HG03439 (cell line): Measurements from ENCODE around the gene SRPK2.

ENCODE experiments used
- ATAC-seq: cut with Tn5 transposase; IDR thresholded peaks from one replicate; pipeline ENCODE4 v1.9.1; 2021; ENCODE audit warnings: mild to moderate bottlenecking, moderate library complexity; ENCODE audit not compliant: unreplicated experiment

The SRPK2 gene

DNA sequence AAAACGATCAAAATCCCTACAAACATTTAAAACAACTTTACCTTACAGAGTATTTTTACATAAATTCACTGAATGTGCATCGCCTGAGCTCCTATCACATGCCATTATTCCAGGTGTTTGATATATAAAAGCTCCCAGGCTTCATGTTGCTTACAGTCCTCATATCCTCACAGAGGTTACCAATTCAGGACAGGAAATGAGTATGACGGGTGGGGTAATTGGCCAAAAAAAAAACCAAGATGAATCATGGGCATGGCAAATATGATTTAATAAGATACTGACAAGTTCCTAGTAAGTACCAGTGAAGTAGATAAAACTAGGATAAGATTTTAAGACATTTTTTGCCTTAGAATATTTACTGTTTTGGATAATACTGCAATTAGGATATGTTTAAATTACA, 238.9 kb downstream of the SRPK2 start:
- ATAC-seq, result no peak

DNA sequence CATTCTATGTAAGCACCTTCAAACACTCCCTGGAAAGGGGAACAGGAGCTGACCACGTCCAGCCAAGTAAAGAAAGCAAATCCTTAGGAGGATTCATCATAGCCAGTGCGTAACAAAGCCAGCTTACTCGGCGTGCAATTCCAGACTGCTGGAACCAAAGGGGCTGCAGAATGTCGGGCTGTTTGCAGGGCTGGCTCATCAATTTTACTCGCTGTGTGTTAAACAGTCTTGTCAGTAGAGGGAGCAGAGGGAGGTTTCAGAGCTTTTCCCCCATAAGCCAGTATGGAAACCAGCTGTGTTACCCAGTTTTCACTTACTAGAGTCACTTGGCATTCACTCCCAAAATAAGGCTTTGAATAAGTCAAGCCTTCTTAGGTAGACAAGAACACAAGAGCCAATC, 247.7 kb downstream of the SRPK2 start:
- no peak for ATAC-seq

DNA sequence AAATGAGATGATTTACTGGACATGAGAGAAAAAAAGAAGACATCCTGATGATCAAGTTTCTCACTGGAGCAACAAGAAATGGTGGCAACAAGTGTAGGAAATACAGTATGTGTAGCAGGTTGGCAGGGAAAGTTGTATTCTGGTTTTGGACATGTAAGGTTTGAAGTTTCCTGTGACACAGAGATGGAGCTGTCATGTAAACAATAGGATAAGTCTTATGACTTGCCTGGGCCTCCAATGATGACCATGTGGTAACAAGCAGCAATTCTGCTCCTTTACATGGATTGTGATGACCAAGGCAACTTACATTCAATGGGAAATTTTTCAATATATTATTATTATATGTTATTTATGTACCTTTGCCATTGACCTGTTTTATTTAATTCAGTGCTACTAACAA, 249.3 kb downstream of the SRPK2 start:
- no peak for ATAC-seq

DNA sequence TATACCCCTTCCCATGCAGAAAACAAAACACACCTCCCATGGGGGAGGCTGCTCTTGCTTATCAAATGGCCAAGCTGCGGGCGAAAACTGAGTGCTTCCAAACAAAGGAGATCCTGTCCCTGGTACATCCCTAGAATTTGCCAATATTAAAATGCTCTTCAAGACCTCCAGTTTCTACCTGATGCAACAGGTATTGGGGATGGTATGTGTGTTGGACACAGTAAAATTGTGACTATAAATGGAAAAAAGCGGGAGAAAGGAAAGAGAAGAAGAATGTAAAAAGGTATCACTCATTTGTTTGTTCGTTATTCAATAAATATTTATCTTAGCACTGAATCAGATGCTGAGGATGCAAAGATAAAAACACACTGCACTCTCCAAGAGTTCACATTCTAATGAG, 250.8 kb downstream of the SRPK2 start:
- ATAC-seq, result no peak

DNA sequence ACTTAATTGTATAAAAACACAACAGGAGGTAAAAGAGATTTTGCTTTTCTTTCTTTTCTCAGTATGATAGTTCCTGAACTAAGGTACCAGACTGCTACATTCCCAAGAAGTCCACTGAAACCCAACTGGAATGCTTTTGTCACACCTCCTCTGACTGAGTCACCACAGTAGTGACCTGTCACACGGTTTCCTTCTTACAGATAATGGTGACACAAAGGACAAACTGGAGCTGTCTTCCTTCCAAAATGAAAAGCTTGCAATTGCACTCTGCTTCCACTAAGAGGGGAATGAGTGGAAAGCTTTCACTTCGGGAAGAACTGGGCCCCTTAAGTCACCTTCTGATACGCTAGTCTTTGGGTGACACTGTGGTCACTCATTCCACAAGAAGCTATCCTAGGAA, 252.5 kb downstream of the SRPK2 start:
- ATAC-seq, result no peak

DNA sequence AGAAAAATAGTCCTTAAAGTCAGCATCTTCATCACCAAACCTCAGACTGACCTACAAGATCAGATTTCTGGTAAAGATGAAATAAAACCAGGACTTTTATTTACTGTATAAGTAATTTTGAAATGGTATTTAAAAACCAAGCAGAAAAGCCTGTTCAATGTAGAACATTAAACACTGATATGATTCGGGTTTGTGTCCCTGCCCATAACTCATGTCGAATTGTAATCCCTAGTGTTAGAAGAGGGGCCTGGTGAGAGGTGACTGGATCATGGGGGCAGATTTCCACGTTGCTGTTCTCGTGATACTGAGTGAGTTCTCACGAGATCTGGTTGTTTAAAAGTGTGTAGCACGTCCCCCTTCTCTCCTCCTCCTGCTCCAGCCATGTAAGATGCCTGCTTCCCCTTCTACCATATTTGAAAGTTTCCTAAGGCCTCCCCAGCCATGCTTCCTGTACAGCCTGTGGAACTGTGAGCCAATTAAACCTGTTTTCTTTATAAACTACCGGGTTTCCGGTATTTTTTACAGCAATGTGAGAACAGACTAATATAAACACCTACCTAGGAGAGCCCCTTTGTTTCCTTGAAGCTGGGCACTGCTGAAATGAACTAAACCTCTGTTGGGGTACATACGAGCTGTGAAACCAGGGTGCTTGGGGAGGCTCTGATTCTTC, 254.6 kb downstream of the SRPK2 start:
- ATAC-seq, result no peak

DNA sequence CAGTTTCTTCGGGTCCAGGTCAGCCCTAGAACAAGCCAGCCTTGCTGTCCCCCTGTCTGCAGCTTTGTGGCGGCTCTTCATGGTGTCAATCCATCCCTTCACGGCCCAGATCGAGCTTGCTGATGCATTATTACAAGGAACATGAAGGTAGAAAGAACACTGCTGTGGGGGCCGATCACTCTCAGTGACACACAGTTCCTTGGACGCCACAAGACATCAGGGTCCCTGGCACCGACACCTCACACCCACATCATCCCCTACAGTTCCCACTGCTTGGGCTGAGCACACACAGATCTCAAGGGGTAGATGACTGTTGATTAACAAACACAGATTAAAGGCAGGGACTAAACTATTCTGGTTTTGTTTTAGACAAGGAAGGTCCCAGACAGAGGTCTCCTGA, 255.4 kb downstream of the SRPK2 start:
- no peak for ATAC-seq

DNA sequence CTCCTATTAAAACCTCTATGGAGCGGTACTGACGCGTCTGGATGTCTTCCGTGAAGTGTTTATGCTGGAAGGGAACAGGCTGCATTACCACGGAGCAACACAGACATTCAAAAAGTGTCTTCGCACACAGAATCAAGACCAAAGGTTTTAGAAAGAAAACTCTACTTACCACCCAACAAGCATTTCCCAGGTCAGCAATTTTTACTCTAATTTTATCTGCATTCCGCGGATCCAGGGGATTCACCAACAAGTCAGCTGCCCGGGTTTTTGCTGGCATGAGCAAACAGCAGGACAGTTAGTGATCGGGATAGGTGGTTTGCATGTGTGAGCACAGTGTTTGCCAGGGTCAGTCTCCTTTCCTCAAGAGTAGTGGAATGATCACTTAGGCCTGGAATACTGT, 255.9 kb downstream of the SRPK2 start:
- no peak for ATAC-seq

DNA sequence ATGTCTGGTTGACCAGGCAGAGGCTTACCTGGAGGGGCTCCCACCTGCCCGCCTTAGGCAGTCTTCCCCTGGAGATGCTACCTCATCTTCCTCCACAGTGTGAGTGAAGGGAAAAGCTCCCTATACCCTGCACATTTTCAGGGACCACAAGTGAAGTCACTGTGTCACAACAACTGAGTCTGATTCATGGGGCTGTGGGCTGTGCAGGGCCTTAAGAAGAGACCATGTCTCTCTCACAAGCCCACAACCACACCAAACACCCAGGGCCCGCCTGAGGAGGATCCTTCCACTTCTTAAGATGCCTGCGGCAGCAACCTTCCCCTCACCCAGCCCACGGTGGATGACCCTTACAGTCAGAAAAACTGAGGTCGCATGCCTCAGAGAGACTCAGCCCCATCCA, 256.4 kb downstream of the SRPK2 start:
- ATAC-seq, result no peak

DNA sequence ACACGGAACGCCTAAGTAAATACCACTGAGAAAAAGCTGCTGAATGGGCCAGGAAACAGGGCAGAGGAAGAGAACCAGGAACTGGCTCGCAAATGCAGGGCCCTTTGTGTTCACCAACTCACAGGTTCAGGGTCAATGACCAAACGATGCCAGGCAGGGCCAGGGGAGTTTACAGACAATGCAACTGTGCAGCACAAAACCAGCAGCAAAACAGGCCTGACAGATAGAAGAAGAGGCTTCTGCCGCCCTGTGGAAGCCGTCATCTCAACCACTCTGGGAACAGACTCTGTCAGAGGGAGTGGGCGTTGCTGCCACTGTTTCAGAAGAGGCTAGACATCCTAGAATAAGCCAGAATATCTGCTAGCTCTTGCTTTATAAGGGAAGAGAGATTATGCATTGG, 256.8 kb downstream of the SRPK2 start:
- ATAC-seq, result no peak

DNA sequence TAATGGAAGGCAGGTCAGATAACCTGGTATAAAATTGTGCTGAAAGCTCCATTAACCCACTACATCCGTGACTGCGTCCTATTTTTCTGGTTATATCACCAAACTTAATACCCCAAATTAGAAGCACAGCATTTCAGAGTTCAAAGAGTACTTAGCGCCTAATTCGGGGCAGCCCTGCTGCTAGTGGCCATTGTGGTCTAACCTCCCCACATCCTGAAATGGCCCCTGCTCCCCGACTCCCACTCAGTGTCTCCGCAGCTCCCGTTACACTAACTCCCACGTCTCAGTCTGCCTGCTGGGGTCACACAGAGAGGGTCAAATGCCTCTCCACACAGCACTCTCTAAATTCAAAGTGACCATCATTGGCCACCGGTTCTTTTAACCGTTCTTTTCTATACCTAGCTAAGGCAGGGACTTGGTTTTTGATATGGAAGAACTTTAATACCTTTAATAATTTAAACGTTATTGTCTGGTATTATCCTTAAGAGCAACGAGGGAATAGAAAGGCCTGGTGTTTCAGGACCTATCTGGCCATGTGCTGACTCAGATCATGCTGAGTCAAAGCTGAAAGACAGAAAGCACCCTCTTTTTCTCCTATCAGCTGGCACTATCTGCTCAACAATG, 257.6 kb downstream of the SRPK2 start:
- peak; percentile 68 for ATAC-seq

DNA sequence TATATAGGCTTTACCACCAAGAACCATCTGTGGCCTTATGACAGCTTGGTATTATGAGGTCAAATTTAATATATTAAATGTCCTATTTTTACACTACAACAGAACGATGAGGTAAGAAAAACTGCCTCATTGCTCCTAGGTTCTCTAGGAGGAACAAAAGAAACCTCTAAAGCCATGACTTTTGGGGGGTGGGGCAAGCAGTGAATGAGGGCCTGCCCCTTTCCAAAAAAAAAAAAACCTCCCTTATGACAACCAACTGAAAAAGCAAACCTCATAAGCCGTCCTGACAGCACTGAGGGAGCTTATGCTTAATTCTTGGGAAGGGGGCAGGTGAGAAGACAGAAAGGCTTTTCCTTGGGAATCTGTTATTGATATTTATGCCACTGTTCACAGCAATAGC, 258.1 kb downstream of the SRPK2 start:
- ATAC-seq, result no peak

DNA sequence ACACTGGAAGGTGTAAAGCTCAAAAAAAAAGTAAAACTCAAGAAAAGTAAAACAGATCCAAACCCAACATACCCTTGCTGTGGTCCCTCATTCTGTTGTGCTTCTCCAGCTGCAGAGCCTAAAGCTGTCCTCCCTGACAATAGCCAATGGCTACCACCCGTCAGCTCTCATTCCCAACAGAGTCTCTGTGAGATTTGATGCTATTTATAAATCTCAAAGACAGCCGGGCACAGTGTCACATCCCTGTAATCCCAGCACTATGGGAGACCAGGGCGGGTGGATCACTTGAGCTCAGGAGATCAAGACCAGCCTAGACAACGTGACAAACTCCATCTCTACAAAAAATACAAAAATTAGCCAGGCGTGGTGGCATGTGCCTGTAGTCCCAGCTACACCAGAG, 258.7 kb downstream of the SRPK2 start:
- ATAC-seq, result no peak

DNA sequence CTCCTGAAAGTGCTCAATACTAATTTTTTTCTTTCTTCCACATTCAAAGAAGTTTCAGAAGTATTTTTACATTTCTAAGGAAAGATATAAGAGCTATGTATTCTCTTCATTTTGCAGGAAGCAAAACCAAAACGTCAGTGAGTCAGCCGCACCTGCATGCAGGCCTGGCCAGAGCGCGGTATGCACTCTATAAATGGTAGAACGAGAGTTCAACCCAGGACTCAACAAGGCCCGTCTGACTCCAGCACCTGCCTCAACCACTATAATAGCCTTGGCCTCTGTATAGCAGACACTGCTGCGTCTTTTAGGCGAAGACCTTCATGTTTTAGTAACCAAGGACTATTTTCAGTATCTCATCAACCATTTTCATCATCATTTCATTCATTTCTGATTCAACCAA, 261.5 kb downstream of the SRPK2 start:
- ATAC-seq, result no peak

DNA sequence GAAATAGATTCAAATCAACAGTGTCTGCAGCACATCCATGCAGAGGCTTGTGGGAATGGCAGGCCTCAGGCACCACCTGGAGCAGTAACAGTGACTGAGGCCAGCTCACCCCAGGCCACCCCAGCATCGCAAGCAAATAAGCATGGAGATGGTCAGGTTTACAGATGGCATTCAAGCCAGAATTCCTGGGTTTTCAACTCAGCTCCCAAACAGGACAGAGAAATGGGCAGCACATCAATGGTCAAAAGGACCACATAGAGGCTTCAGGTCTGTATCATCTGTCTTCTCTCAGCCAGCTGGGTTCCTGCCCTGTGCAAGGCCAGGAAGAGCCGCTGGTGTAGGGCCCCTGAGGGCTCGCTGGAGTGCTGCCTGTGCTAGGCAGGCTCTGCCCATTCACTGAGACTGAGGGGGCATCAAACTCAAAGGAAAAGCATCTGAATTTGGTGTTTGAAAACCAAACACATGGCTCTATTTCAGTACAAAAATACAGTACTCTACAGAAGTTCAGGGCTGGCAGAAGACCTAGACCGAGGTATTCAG, 262.2 kb downstream of the SRPK2 start:
- no peak for ATAC-seq

DNA sequence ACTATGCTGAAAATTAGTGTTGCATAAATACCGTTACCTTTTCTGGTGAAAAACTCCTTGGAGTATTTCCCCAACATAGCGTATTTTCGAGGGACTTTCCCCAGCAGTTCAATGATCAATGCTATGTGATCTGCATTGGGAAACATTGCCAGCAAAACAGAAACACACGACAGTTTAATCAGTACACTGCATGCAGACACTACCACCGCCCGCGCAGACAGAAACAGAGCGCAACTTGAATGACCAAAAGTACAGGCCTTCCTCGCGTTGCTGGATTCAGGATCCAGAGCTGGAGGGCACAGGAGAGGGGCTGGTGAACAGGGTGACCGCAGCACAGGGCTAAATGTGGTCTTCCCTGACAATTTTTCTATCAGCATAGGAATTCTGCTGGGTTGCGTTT, 263.0 kb downstream of the SRPK2 start:
- no peak for ATAC-seq

DNA sequence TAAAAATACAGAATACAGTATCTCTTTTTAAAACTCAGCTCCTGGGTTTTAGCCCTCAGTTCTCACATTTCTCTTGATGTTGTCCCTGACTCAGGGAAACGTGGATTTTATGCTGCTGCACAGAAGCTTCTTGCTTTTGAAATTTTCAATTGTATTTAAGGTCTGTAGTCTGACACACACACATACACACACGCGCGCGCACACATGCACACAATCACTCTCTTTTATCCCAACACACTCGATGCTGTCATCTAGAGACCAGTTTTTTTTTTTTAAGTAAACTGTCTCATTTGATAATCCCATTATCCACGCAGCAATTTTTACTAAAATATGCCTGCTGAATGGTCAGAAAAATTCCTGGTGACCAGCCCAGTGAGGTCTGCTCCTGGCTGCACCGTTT, 266.1 kb downstream of the SRPK2 start:
- no peak for ATAC-seq

DNA sequence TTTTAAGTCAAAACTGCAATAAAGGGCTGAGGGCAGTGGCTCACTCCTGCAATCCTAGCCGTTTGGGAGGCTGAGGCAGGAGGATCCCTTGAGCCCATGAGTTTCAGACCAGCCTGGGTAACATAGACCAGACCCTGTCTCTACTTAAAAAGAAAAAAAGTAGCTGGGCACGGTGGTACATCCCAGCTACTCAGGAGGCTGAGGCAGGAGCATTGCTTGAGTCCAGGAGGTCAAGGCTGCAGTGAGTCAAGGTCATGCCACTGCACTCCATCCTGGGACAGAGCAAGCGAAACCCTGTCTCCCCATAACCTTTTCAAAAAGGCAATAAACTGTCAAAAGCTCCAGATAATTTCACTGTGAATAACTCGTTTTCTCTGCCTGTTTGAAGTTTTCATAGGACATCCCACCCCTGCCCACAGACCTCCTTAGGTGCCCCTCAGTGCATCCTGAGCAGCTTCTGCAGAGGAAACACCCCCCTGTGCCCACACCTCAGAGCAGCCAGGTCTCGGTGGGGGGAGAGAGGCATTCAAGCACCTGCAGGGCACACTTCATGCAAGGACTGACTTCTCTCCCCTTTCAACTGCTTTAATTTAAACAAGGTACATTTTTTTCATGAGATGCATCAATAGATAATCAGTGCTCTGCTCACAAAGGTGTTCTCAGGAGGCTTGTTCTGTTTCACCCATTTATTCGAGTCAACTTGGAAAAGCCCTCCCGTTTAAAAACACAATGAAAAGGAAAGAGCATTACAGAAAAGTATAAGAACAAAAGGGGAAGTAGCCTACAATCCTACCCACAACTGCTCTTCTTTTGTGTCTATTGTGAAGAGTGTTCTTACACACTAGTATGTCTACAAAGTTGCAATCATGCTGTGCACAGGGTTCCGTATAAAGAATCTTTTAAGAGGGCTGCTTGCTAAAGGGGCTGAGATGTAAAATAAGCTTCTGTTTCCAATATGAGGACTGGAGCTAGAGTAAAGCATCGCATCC, 269.8 kb downstream of the SRPK2 start:
- no peak for ATAC-seq

DNA sequence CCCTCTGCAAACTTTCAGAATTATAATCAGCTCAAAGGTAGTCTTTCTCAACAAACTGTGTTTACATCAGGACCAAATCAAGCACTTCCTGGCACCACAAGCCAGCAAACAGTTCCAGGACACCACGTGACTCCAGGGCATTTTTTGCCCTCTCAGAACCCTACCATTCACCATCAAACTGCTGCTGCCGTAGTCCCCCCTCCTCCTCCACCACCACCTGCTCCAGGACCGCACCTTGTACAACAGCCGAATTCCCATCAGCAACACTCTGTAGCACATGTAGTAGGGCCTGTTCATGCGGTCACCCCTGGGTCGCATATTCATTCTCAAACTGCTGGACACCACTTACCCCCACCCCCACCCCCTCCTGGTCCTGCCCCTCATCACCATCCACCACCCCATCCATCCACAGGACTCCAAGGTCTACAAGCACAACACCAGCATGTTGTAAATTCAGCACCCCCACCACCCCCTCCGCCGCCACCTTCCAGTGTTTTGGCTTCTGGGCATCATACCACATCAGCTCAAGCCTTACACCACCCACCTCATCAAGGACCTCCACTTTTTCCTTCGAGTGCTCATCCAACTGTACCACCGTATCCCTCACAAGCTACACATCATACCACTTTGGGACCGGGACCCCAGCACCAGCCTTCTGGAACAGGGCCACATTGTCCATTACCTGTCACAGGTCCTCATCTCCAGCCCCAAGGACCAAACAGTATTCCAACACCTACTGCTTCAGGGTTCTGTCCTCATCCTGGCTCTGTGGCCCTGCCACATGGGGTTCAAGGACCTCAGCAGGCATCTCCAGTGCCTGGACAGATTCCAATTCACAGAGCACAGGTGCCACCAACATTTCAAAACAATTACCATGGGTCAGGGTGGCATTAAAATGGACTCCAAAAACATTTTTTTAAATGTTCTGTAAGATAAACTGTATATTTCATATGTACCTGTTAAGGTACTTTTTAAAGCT, 276.0 kb downstream of the SRPK2 start:
- no peak for ATAC-seq

DNA sequence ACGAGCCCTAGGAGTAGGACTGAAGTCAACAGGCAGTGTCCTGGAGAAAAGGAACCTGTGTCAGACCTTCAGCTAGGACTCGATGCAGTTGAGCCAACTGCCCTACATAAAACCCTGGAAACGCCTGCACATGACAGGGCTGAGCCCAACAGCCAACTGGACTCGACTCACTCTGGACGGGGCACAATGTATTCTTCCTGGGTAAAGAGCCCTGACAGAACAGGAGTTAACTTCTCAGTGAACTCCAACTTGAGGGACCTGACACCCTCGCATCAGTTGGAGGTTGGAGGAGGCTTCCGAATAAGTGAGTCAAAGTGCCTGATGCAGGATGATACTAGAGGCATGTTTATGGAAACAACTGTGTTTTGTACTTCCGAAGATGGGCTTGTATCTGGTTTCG, 281.3 kb downstream of the SRPK2 start:
- no peak for ATAC-seq
